NCI-H1694 treated with DMSO at 0.1 percent for 48 hours (cell line): Measurements from ENCODE around the gene PIH1D1.

ENCODE experiments used
- DNase-seq: peaks from one replicate; lab custom pipeline; 2025; lab: John Stamatoyannopoulos, UW

PIH1D1 gene

GRCh38 chr19:49434907-49435583 lies 16.6 kb downstream of the PIH1D1 start:
- DNase-seq, result no peak

- no peak for DNase-seq
Measured at GRCh38 chr19:49433240-49433901, 18.2 kb downstream of the PIH1D1 start.

DNA sequence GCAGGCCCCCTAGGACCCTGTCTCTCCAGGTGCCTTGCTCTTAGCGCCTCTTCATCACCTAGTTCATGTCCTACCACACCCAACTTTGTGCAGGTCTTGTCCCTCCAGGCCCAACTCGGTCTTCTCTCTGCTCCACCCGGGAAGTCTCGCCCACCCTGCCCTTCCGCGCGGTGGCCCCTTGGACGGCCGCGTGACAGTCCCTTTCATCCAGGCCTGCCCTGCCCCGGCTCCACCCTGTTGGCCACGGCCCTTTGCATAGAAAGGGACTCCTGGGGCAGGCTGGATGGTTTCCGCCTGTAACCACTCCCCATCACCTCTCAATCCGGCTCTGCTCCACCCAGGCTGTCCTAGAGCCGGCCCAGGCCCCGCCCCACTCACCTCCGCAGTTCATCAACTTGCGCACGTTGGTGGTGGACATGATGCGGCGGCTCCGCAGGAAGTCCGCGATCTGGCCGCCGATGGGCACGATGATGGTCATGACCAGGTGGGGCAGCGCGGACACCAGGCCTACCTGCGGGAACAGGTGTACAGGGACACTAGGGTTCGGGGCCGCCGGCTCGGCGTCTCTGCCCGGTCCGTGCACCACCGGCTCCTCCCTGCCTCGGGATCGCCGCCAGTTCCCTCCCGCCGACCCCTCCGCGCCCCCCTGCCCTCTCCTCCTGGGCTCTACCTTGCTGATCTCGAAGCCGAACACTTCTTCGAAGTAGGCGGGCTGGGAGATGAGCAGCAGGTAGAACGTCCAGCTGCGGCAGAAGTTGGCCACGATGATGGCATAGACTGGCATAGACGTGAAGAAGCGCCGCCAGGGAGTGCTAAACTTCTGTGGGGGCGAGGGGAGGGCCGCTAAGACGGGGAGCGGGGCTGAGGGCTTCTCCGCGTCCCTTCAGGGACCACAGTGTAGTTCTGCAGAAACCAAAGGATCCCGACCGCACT lies 19.2 kb downstream of the PIH1D1 start:
- no peak for DNase-seq

GRCh38 chr19:49431330-49431749 lies 20.3 kb downstream of the PIH1D1 start:
- no peak for DNase-seq

GRCh38 chr19:49430678-49431329 lies 20.8 kb downstream of the PIH1D1 start:
- DNase-seq, result no peak

- DNase-seq, result no peak
Measured at GRCh38 chr19:49430172-49430677, 21.4 kb downstream of the PIH1D1 start.

- no peak for DNase-seq
Measured at GRCh38 chr19:49428547-49429451, 22.8 kb downstream of the PIH1D1 start.

GRCh38 chr19:49427855-49428546 lies 23.6 kb downstream of the PIH1D1 start:
- no peak for DNase-seq

DNA sequence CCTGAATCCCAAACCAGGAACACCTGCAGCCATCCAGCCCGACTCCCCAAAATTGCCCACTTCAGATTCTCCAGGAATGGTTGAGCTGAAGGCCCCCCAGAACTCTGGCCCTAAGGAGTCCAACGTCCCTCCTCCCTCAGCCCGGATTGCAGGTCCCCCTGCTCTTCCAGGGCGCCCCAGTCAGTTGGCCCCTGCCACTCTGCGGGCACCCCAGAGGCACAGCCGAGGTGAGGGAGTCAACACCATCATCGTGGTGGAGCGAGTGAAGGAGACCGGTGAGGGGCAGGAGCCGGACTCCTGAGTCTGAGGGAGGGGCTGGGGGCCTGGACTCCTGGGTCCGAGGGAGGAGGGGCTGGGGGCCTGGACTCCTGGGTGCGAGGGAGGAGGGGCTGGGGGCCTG lies 24.3 kb downstream of the PIH1D1 start:
- no peak for DNase-seq

GRCh38 chr19:49425922-49426592 lies 25.6 kb downstream of the PIH1D1 start:
- DNase-seq, result no peak

- no peak for DNase-seq
Measured at GRCh38 chr19:49425178-49425577, 26.4 kb downstream of the PIH1D1 start, which contains the start of gene GFY. TSS of gene GFY (plus strand) at chr19:49425388. CDS start at chr19:49426431, 1,043 bp downstream.

DNA sequence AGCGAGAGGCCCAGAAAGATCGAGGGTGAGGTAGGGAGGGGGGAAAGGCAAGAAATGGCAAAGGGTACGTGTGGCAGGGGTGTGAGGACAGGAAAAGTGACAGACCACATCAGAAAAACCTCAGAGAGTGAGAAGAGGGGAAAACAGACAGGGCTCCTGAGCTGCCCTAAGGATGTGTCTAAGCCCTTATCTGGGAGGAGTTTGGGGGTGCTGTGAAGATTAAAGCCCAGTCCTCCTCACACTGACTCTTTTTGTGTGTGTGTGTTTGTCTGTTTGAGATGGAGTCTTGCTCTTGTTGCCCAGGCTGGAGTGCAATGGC lies 27.7 kb downstream of the PIH1D1 start:
- DNase-seq, result no peak

GRCh38 chr19:49423071-49423984 lies 28.3 kb downstream of the PIH1D1 start, which contains the start of gene PTH2:
TSS of gene PTH2 (minus strand) at chr19:49423441. CDS start at chr19:49423339, 102 bp downstream.
- no peak for DNase-seq

DNA sequence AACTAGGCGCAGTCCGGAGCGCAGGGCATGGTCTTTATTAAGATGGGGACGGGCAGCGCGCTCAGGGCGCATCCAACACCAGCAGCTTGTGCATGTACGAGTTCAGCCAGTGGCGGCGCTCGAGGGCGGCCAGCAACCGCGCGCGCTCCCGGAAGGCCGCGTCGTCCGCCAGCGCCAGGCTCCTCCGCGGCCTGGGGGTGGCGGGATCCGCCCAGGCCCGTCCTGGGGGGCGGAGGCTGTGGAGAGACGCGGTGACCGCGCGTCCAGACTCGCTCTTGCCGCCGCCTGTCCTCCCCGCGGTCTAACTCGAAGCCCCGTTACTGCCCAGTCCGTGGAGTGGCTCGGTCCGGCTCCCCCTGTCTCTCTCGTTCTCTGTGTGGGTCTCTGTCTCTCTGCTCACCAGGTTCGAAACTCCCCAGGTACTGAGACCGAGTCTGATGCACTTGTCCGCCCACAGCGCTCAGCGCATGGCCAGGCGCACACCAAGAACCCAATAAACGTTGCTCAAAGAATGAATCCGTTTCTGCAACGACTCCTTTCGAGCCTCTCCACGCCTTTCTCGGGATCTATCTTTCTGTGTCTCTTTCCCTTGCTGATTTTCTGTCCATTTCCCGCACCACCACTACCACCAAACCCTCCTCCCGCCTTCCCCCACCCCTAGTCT lies 29.1 kb downstream of the PIH1D1 start:
- DNase-seq, result peak; percentile 72

GRCh38 chr19:49421878-49422202 lies 29.8 kb downstream of the PIH1D1 start:
- no peak for DNase-seq

DNA sequence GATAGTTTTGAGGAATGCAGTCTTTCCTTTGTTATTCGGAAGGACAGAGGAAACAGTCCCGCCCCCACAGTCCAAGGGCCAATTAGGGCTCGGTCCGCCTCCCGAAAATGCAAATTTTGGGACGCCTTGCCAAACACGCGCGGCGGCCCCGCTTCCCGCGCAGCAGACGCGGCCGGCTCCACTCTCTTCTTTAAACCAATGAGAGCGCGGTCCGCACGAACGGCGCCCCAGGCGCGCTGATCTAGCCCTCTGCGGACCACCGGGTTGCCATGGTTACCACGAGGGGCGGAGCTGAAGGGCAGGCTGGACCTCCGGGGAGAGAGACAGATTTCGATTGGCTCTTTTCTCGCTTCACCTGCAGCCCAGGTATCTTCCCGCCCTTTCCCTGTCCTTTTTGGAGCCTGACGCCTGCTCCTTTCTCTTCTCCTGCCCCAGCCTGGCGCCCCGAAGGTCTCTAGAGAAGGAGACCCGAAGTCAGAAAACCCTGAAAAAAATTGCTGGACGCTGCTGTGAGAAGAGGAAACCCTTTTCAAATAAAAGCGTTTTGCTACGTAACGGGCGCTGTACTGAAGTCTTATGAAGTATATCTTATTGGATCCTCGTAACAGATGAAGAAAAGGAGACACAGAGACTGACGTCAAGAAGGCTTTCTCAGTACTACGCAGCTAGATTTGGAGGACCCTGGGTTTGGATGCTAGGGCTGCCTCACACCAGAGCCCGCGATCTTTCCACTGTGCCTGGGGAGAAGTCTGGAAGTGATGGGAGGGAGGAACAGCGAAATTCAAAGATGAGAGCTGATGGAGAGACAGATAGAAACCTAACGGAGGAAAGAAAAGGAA lies 30.4 kb downstream of the PIH1D1 start:
- DNase-seq, result peak; percentile 76

DNA sequence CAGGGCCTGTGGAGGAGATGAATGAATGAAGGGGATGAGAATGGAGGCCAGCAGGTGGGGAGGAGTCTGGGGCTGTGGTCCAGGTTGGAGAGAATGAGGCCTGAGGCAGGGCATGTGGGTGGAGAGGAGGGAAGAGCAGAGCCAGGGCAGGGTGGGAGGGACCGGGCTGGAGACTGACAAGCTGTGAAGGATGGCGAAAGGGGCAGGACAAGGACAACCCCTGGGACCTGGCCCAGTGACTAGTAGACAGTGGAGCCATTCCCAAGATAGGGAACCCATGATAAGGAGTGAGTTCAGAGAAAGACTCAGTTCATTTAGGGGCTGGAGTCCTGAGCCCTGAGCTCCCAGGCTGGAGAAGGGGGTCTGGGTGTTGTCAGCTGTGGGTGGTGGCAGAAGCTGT lies 31.4 kb downstream of the PIH1D1 start:
- no peak for DNase-seq
